ENCODE data around the gene TGFBR2. TPM values are rescaled to one million over a fixed set of nuclear protein-coding genes. Genes with fewer than 3 reads are reported as not detected.

TGFBR2 gene
- polyA plus RNA-seq, 1 donor (not counting 4 experiments of a cell fraction or from before 2014, with no cell fraction given), result 303 TPM

DNA sequence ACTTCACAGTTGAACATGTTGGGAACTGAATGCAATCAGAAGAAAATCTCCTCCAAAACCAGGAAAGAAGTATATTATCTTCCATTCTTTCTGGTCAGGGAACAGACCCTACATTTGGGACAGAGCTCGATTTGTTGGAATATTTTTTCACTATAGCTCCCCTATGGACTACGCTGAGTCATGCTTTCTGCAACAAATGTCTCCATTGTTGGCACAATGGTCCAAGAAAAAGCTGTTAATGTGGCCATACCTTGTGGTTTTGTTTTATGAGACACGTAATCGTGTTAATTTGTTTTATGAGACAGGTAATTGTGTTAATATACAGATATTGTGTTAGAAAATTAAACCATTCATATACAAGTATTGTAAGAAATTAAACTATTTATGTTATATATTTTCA, 101.4 kb downstream of the TGFBR2 start:
- peaks cover 2% of the 10 kb centered on the region for H3K4me1 ChIP-seq (ENCODE audit: control insufficient read depth, extremely low read depth, insufficient read depth, low read length)
- no peak overlapping the region for H3K9ac ChIP-seq (ENCODE audit: control insufficient read depth, extremely low read depth, insufficient read depth, low read length)
- H3K27ac ChIP-seq (ENCODE audit: control insufficient read depth, insufficient read depth, low read length), result no peak overlapping the region
- no peaks in the 10 kb centered on the region for H3K9me1 ChIP-seq (ENCODE audit: control insufficient read depth, extremely low read depth, insufficient read depth, low read length)
- H3K79me2 ChIP-seq (ENCODE audit: control insufficient read depth, insufficient read depth, low read length), result no peaks in the 10 kb centered on the region
- TF ChIP-seq EZH2 (IDR thresholded peaks at IDR 0.05; ENCODE audit: low read length), result no peak
- TF ChIP-seq, protein P1, sequence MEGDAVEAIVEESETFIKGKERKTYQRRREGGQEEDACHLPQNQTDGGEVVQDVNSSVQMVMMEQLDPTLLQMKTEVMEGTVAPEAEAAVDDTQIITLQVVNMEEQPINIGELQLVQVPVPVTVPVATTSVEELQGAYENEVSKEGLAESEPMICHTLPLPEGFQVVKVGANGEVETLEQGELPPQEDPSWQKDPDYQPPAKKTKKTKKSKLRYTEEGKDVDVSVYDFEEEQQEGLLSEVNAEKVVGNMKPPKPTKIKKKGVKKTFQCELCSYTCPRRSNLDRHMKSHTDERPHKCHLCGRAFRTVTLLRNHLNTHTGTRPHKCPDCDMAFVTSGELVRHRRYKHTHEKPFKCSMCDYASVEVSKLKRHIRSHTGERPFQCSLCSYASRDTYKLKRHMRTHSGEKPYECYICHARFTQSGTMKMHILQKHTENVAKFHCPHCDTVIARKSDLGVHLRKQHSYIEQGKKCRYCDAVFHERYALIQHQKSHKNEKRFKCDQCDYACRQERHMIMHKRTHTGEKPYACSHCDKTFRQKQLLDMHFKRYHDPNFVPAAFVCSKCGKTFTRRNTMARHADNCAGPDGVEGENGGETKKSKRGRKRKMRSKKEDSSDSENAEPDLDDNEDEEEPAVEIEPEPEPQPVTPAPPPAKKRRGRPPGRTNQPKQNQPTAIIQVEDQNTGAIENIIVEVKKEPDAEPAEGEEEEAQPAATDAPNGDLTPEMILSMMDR (optimal IDR thresholded peaks at IDR 0.05 in 1 of 3, IDR thresholded peaks at IDR 0.05 in 1 of 3, conservative IDR thresholded peaks at IDR 0.05 in 1 of 3; ENCODE audit: extremely low read depth in 1 of 3, insufficient read depth in 2 of 3, low read length in 3 of 3), result no peak
- FAIRE-seq (peak; percentile 56), DNase-seq (ENCODE audit: low read depth, low spot score) (no peak)
- H4K20me1 ChIP-seq (ENCODE audit: control insufficient read depth, extremely low read depth, insufficient read depth, low read length), result no peaks in the 10 kb centered on the region
- H3K36me3 ChIP-seq (ENCODE audit: control insufficient read depth in 2 of 2, extremely low read depth in 1 of 2, insufficient read depth in 2 of 2, low read length in 2 of 2), result no peaks in the 10 kb centered on the region
- no peak overlapping the region for H3K4me3 ChIP-seq (ENCODE audit: control insufficient read depth in 2 of 3, extremely low read depth in 1 of 3, insufficient read depth in 2 of 3, low read depth in 1 of 3, low read length in 3 of 3)
- no peak overlapping the region for H2AFZ ChIP-seq (ENCODE audit: control insufficient read depth, low read length)
- H3K27me3 ChIP-seq (ENCODE audit: control insufficient read depth, extremely low read depth, insufficient read depth, low read length), result no peaks in the 10 kb centered on the region
- no peak overlapping the region for H3K4me2 ChIP-seq (ENCODE audit: control insufficient read depth, extremely low read depth, insufficient read depth, low read depth, low read length)
- no peaks in the 10 kb centered on the region for H3K9me3 ChIP-seq (ENCODE audit: control insufficient read depth, low read depth, low read length)
- dilution Hi-C loops (cut with MboI; ENCODE audit: extremely low pct_ligation_motif_present, low sequenced_read_pairs), result no loop called here

DNA sequence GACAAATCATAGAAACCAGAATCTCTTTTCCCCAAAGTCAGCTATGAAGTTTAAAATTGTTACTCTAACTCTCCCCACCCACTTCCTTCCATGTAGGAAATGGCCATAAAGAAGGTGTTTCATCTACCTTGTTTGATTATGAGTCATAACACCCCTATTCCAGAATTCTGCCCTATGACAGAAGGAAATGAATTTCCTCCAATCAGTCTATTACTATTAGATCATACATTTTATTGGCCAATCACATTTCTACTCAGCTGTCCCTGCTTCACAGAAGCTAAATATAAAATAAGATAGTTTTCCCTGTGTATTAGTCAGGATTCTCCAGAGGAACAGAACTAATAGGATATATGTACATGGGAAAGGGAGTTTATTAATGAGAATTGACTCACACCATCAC, 102.1 kb downstream of the TGFBR2 start:
- Histone ChIP-seq H3K27ac (ENCODE audit: control insufficient read depth, insufficient read depth, low read length) (no peak overlapping the region), H4K20me1 (ENCODE audit: control insufficient read depth, extremely low read depth, insufficient read depth, low read length) (no peaks in the 10 kb centered on the region), H3K4me3 (ENCODE audit: control insufficient read depth in 2 of 3, extremely low read depth in 1 of 3, insufficient read depth in 2 of 3, low read depth in 1 of 3, low read length in 3 of 3) (no peak overlapping the region), H3K36me3 (ENCODE audit: control insufficient read depth in 2 of 2, extremely low read depth in 1 of 2, insufficient read depth in 2 of 2, low read length in 2 of 2) (no peaks in the 10 kb centered on the region), H3K79me2 (ENCODE audit: control insufficient read depth, insufficient read depth, low read length) (no peaks in the 10 kb centered on the region), H3K4me2 (ENCODE audit: control insufficient read depth, extremely low read depth, insufficient read depth, low read depth, low read length) (no peak overlapping the region), H3K9ac (ENCODE audit: control insufficient read depth, extremely low read depth, insufficient read depth, low read length) (no peak overlapping the region), H3K27me3 (ENCODE audit: control insufficient read depth, extremely low read depth, insufficient read depth, low read length) (no peaks in the 10 kb centered on the region), H3K9me3 (ENCODE audit: control insufficient read depth, low read depth, low read length) (no peaks in the 10 kb centered on the region), H3K4me1 (ENCODE audit: control insufficient read depth, extremely low read depth, insufficient read depth, low read length) (peaks cover 2% of the 10 kb centered on the region), H2AFZ (ENCODE audit: control insufficient read depth, low read length) (no peak overlapping the region), H3K9me1 (ENCODE audit: control insufficient read depth, extremely low read depth, insufficient read depth, low read length) (no peaks in the 10 kb centered on the region)
- FAIRE-seq (no peak), DNase-seq (ENCODE audit: low read depth, low spot score) (no peak)
- TF ChIP-seq, protein P1 (optimal IDR thresholded peaks at IDR 0.05 in 1 of 3, IDR thresholded peaks at IDR 0.05 in 1 of 3, conservative IDR thresholded peaks at IDR 0.05 in 1 of 3; ENCODE audit: extremely low read depth in 1 of 3, insufficient read depth in 2 of 3, low read length in 3 of 3), result no peak
- no peak for TF ChIP-seq EZH2 (IDR thresholded peaks at IDR 0.05; ENCODE audit: low read length)
- dilution Hi-C loops (cut with MboI; ENCODE audit: extremely low pct_ligation_motif_present, low sequenced_read_pairs), result no loop called here

All from keratinocyte (primary cell).